Measurements from ENCODE around the gene KMT5C. TPM values are rescaled to one million over a fixed set of nuclear protein-coding genes. Genes with fewer than 3 reads are reported as not detected.
"Not testable (repeated sequence)": the region's sequence is repeated elsewhere in the genome, so short reads cannot be mapped to it uniquely, and the experiment has no call there.

KMT5C gene
- total RNA-seq, 1 experiment from 2014 or later = 4.0 TPM

- no peak within 1 kb of the TSS for H3K4me3 ChIP-seq
- H3K27ac ChIP-seq = no peak within 1 kb of the TSS
- 0 out of 2 replicates have a peak, but pooled peaks cover 4% of the 10 kb centered on the region for H3K4me1 ChIP-seq (replicated peaks)
- no peaks in the 10 kb centered on the region for H3K36me3 ChIP-seq
- no peak for DNase-seq (ENCODE audit: low read depth in 1 of 2, low spot score in 2 of 2)
- no peaks in the 10 kb centered on the region for H3K27me3 ChIP-seq (replicated peaks)
- H3K9me3 ChIP-seq (replicated peaks) = no peaks in the 10 kb centered on the region
These were observed 14.5 kb upstream of the KMT5C start, which contains the start of gene TMEM150B for GRCh38 chr19:55325172-55325571. TSS of gene TMEM150B (minus strand) at chr19:55325341. CDS start at chr19:55321036, 4,305 bp downstream.

- H3K27me3 ChIP-seq (replicated peaks); H3K4me1 ChIP-seq (replicated peaks); H3K36me3 ChIP-seq; H3K4me3 ChIP-seq; H3K9me3 ChIP-seq (replicated peaks); DNase-seq (ENCODE audit: low read depth in 1 of 2, low spot score in 2 of 2); H3K27ac ChIP-seq: not testable (repeated sequence)
These were observed 10.8 kb upstream of the KMT5C start for GRCh38 chr19:55328774-55329318.

GRCh38 chr19:55329791-55330190 lies 9.9 kb upstream of the KMT5C start:
- H3K9me3 ChIP-seq (replicated peaks); H3K27me3 ChIP-seq (replicated peaks); DNase-seq (ENCODE audit: low read depth in 1 of 2, low spot score in 2 of 2); H3K4me1 ChIP-seq (replicated peaks); H3K4me3 ChIP-seq; H3K36me3 ChIP-seq; H3K27ac ChIP-seq: not testable (repeated sequence)

- no peak for DNase-seq (ENCODE audit: low read depth in 1 of 2, low spot score in 2 of 2)
- Histone ChIP-seq H3K36me3 (no peaks in the 10 kb centered on the region), H3K4me3 (no peak overlapping the region), H3K27me3 (replicated peaks) (no peaks in the 10 kb centered on the region), H3K4me1 (replicated peaks) (peaks cover 16% of the 10 kb centered on the region), H3K9me3 (replicated peaks) (no peaks in the 10 kb centered on the region), H3K27ac (no peak overlapping the region)
These were observed 5.8 kb upstream of the KMT5C start for GRCh38 chr19:55333870-55334269.

- H3K4me1 ChIP-seq (replicated peaks) = peaks cover 23% of the 10 kb centered on the region
- peak in 1 of 2 experiments; percentile 46 for DNase-seq (ENCODE audit: low read depth in 1 of 2, low spot score in 2 of 2)
- no peaks in the 10 kb centered on the region for H3K27me3 ChIP-seq (replicated peaks)
- H3K4me3 ChIP-seq = no peak overlapping the region
- H3K9me3 ChIP-seq (replicated peaks) = no peaks in the 10 kb centered on the region
- H3K27ac ChIP-seq = no peak overlapping the region
- H3K36me3 ChIP-seq = no peaks in the 10 kb centered on the region
These were observed 3.6 kb upstream of the KMT5C start for GRCh38 chr19:55336101-55336500.

- Histone ChIP-seq H3K4me1 (replicated peaks) (peaks cover 28% of the 10 kb centered on the region), H3K27ac (peak overlapping the region; percentile 46), H3K9me3 (replicated peaks) (no peaks in the 10 kb centered on the region), H3K36me3 (peaks cover 5% of the 10 kb centered on the region; the same call in 1 of the 2 replicates), H3K4me3 (peak overlapping the region; percentile 36), H3K27me3 (replicated peaks) (no peaks in the 10 kb centered on the region)
- DNase-seq (ENCODE audit: low read depth in 1 of 2, low spot score in 2 of 2) = peak in 1 of 2 experiments; percentile 44
These were observed 460 bp downstream of the KMT5C start for GRCh38 chr19:55339889-55340783.

GRCh38 chr19:55340784-55341147 lies 1.1 kb downstream of the KMT5C start:
- no peak overlapping the region for H3K27ac ChIP-seq
- H3K4me3 ChIP-seq = peak overlapping the region; percentile 36
- peaks cover 28% of the 10 kb centered on the region for H3K4me1 ChIP-seq (replicated peaks)
- no peak for DNase-seq (ENCODE audit: low read depth in 1 of 2, low spot score in 2 of 2)
- no peaks in the 10 kb centered on the region for H3K27me3 ChIP-seq (replicated peaks)
- no peaks in the 10 kb centered on the region for H3K9me3 ChIP-seq (replicated peaks)
- H3K36me3 ChIP-seq = peaks cover 5% of the 10 kb centered on the region; the same call in 1 of the 2 replicates

- peaks cover 5% of the 10 kb centered on the region; the same call in 1 of the 2 replicates for H3K36me3 ChIP-seq
- no peak overlapping the region for H3K4me3 ChIP-seq
- no peaks in the 10 kb centered on the region for H3K9me3 ChIP-seq (replicated peaks)
- peaks cover 27% of the 10 kb centered on the region for H3K4me1 ChIP-seq (replicated peaks)
- peak in 1 of 2 experiments; percentile 69 for DNase-seq (ENCODE audit: low read depth in 1 of 2, low spot score in 2 of 2)
- H3K27me3 ChIP-seq (replicated peaks) = no peaks in the 10 kb centered on the region
- no peak overlapping the region for H3K27ac ChIP-seq
These were observed 1.5 kb downstream of the KMT5C start for GRCh38 chr19:55341171-55341588.

- Histone ChIP-seq H3K27ac (no peak overlapping the region), H3K4me1 (replicated peaks) (peaks cover 23% of the 10 kb centered on the region), H3K27me3 (replicated peaks) (no peaks in the 10 kb centered on the region), H3K36me3 (peaks cover 5% of the 10 kb centered on the region; the same call in 1 of the 2 replicates), H3K4me3 (no peak overlapping the region), H3K9me3 (replicated peaks) (no peaks in the 10 kb centered on the region)
- DNase-seq (ENCODE audit: low read depth in 1 of 2, low spot score in 2 of 2) = peak in 1 of 2 experiments; percentile 44
These were observed 2.2 kb downstream of the KMT5C start for GRCh38 chr19:55341595-55342531.

- peaks cover 15% of the 10 kb centered on the region for H3K4me1 ChIP-seq (replicated peaks)
- DNase-seq (ENCODE audit: low read depth in 1 of 2, low spot score in 2 of 2) = no peak
- H3K36me3 ChIP-seq = peaks cover 5% of the 10 kb centered on the region; the same call in 1 of the 2 replicates
- no peaks in the 10 kb centered on the region for H3K9me3 ChIP-seq (replicated peaks)
- H3K4me3 ChIP-seq = no peak overlapping the region
- H3K27ac ChIP-seq = no peak overlapping the region
- no peaks in the 10 kb centered on the region for H3K27me3 ChIP-seq (replicated peaks)
These were observed 4.8 kb downstream of the KMT5C start for GRCh38 chr19:55344444-55344843.

GRCh38 chr19:55345101-55345817 lies 5.6 kb downstream of the KMT5C start:
- Histone ChIP-seq H3K27ac (no peak overlapping the region), H3K27me3 (replicated peaks) (no peaks in the 10 kb centered on the region), H3K9me3 (replicated peaks) (no peaks in the 10 kb centered on the region), H3K4me3 (no peak overlapping the region), H3K36me3 (peaks cover 5% of the 10 kb centered on the region; the same call in 1 of the 2 replicates), H3K4me1 (replicated peaks) (peaks cover 13% of the 10 kb centered on the region)
- DNase-seq (ENCODE audit: low read depth in 1 of 2, low spot score in 2 of 2) = no peak

GRCh38 chr19:55345818-55346724 lies 6.4 kb downstream of the KMT5C start:
- Histone ChIP-seq H3K9me3 (replicated peaks) (no peaks in the 10 kb centered on the region), H3K4me1 (replicated peaks) (peaks cover 14% of the 10 kb centered on the region), H3K4me3 (no peak overlapping the region), H3K36me3 (peaks cover 5% of the 10 kb centered on the region; the same call in 1 of the 2 replicates), H3K27me3 (replicated peaks) (no peaks in the 10 kb centered on the region), H3K27ac (no peak overlapping the region)
- no peak for DNase-seq (ENCODE audit: low read depth in 1 of 2, low spot score in 2 of 2)

Data from SJSA1 (cell line).